ENCODE results near the gene TOX2.

GRCh38 chr20:44073011-44073674 lies 158.5 kb downstream of the TOX2 start:
- TF ChIP-seq CTCF (IDR thresholded peaks at IDR 0.05) (no peak), POLR2A (IDR thresholded peaks at IDR 0.05) (no peak), EP300 (IDR thresholded peaks at IDR 0.05) (no peak)

Measured in ovary (tissue), 3 donors.